Suprapubic skin (tissue), 4 donors: Measurements from ENCODE around the gene CCDC88C. TPM values are rescaled to one million over a fixed set of nuclear protein-coding genes. Genes with fewer than 3 reads are reported as not detected.

Experiments used
- DNase-seq, 2 donors: peaks; one replicate each; pipeline ENCODE4 v3.0.0-alpha.2; 2019; ENCODE audit warnings: low spot score in 2 of 2
- H3K27ac ChIP-seq: fragments of 200-600 bp; sonication (generic); one replicate; pipeline ENCODE4 v1.5.1; 2019
- H3K27me3 ChIP-seq: fragments of 200-600 bp; sonication (generic); one replicate; pipeline ENCODE4 v1.5.1; 2019
- H3K36me3 ChIP-seq: fragments of 200-600 bp; sonication (generic); one replicate; pipeline ENCODE4 v1.5.1; 2019
- H3K4me1 ChIP-seq: fragments of 200-600 bp; sonication (generic); one replicate; pipeline ENCODE4 v1.5.1; 2019
- H3K4me3 ChIP-seq: fragments of 200-600 bp; sonication (generic); one replicate; pipeline ENCODE4 v1.5.1; 2019; ENCODE audit warnings: mild to moderate bottlenecking
- H3K9me3 ChIP-seq: fragments of 200-600 bp; sonication (generic); one replicate; pipeline ENCODE4 v1.5.1; 2019
- CTCF ChIP-seq, 2 donors: fragments of 200-600 bp in 1 of 2; fragments of 450-650 bp in 1 of 2; sonication (generic) in 1 of 2; IDR thresholded peaks; one replicate each; pipeline ENCODE4 v1.5.1; 2016 to 2019; ENCODE audit warnings: antibody characterized with exemption in 2 of 2, mild to moderate bottlenecking in 1 of 2, moderate library complexity in 1 of 2
- EP300 ChIP-seq: sonication (generic); formaldehyde crosslinking; IDR thresholded peaks from one replicate; pipeline ENCODE4 v1.6.1; 2017; ENCODE audit warnings: antibody characterized with exemption
- POLR2A ChIP-seq, 2 donors: fragments of 450-650 bp; IDR thresholded peaks; one replicate each; pipeline ENCODE4 v1.6.1; 2017; ENCODE audit warnings: antibody characterized with exemption in 2 of 2, mild to moderate bottlenecking in 2 of 2, moderate library complexity in 2 of 2
- POLR2AphosphoS5 ChIP-seq, 3 donors: sonication (generic); formaldehyde crosslinking; IDR thresholded peaks; one replicate each; pipeline ENCODE4 v1.6.1; 2017; ENCODE audit warnings: antibody characterized with exemption in 3 of 3
- WGBS: methylation state at CpG from one replicate; pipeline ENCODE4 v1.1.5; 2018; 5-methylcytosine and 5-hydroxymethylcytosine counted together
- total RNA-seq, 4 donors: library from RNA; depleted of rRNA; stranded (reverse); fragments of >200 nt; gene quantifications; one replicate each; pipeline ENCODE4 v1.1.0, GENCODE V29; 2016

Gene CCDC88C
- total RNA-seq, 4 donors from 2014 or later: 16.6 to 25.0 (median 22.8) TPM

- H3K36me3 ChIP-seq: no peaks in the 10 kb centered on the region
- H3K4me3 ChIP-seq: no peak overlapping the region
- TF ChIP-seq POLR2AphosphoS5 (IDR thresholded peaks at IDR 0.05) (no peak), EP300 (no peak)
- H3K9me3 ChIP-seq: no peaks in the 10 kb centered on the region
- DNase-seq: no peak
- WGBS: 84% methylated on average over 7 of the region's 10 CpGs
- no peaks in the 10 kb centered on the region for H3K27me3 ChIP-seq
- peaks cover 16% of the 10 kb centered on the region for H3K4me1 ChIP-seq
- H3K27ac ChIP-seq: no peak overlapping the region
Measured at GRCh38 chr14:91351512-91351862, 66.1 kb downstream of the CCDC88C start.

GRCh38 chr14:91350813-91351511 lies 66.7 kb downstream of the CCDC88C start:
- no peak overlapping the region for H3K4me3 ChIP-seq

DNA sequence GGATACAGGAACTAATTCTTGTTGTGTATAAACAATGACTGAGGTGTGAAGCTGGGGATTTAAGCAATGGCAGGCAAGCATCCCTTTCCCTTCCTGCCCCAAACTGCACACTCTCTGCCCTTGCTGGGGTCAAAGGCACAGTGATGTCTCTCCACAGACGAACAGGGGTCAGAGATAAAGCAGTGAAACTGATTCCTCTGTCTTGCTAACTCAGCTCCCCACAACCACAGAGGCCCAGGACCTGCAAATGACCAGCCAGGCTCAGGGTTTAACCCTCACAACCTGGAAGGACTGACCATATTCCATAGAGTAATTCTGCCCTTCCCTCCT lies 67.2 kb downstream of the CCDC88C start:
- peaks cover 16% of the 10 kb centered on the region for H3K4me1 ChIP-seq
- H3K27ac ChIP-seq: no peak overlapping the region
- H3K9me3 ChIP-seq: no peaks in the 10 kb centered on the region
- DNase-seq: no peak
- no peaks in the 10 kb centered on the region for H3K36me3 ChIP-seq
- H3K27me3 ChIP-seq: no peaks in the 10 kb centered on the region
- H3K4me3 ChIP-seq: no peak overlapping the region
- no peak for TF ChIP-seq POLR2AphosphoS5 (IDR thresholded peaks at IDR 0.05)
- TF ChIP-seq EP300: no peak
- TF ChIP-seq CTCF (IDR thresholded peaks at IDR 0.05): no peak
- TF ChIP-seq POLR2A (IDR thresholded peaks at IDR 0.05): no peak
- 83% methylated on average over 1 of the region's 1 CpG for WGBS

More at GRCh38 chr14:91350813-91351511, 66.7 kb downstream of the CCDC88C start:
- no peak for TF ChIP-seq POLR2A (IDR thresholded peaks at IDR 0.05)
- TF ChIP-seq POLR2AphosphoS5 (IDR thresholded peaks at IDR 0.05): no peak
- no peak for TF ChIP-seq EP300
- no peak for TF ChIP-seq CTCF (IDR thresholded peaks at IDR 0.05)
- Histone ChIP-seq H3K27me3 (no peaks in the 10 kb centered on the region), H3K4me1 (peaks cover 16% of the 10 kb centered on the region), H3K9me3 (no peaks in the 10 kb centered on the region), H3K36me3 (no peaks in the 10 kb centered on the region), H3K27ac (no peak overlapping the region)
- no peak for DNase-seq
- 78% methylated on average over 18 of the region's 18 CpGs for WGBS

- Histone ChIP-seq H3K36me3 (no peaks in the 10 kb centered on the region), H3K4me1 (peaks cover 12% of the 10 kb centered on the region), H3K4me3 (no peak overlapping the region), H3K9me3 (no peaks in the 10 kb centered on the region), H3K27ac (no peak overlapping the region), H3K27me3 (no peaks in the 10 kb centered on the region)
- whole genome bisulfite sequencing: 86% methylated on average over 10 of the region's 10 CpGs
- no peak for TF ChIP-seq EP300
- no peak for TF ChIP-seq POLR2A (IDR thresholded peaks at IDR 0.05)
- TF ChIP-seq POLR2AphosphoS5 (IDR thresholded peaks at IDR 0.05): no peak
- no peak for TF ChIP-seq CTCF (IDR thresholded peaks at IDR 0.05)
- DNase-seq: no peak
Measured at GRCh38 chr14:91349481-91350074, 68.0 kb downstream of the CCDC88C start.

DNA sequence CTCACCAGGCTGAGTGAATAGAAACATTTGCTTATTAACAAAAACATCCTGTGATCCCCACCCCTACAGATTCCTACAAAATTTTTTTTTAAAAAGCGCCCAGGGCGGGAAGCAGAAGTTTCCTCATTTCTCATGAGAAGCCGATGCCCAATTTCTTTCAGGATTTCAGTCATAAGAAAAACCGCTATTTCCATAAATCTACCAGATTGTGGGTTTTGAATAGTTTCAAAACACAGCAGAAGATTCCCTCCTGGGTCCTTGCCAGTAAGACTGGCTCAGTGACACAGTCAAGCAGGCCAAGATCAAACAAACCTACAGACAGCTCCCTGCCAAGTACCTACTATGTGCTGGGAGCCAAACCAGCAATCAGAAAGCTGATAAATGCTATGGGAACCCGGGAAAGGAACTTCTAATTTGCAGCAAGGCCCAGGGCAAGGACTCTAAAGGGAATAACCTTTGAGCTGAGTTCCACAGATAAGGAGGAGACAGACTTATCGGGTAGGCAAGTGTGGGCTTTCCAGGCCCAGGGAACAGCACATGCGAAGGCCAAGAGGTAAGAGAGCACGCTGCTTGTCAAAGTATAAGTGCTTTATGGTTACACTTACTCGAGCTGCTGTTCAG lies 68.7 kb downstream of the CCDC88C start:
- no peaks in the 10 kb centered on the region for H3K36me3 ChIP-seq
- H3K4me1 ChIP-seq: peaks cover 6% of the 10 kb centered on the region
- H3K4me3 ChIP-seq: no peak overlapping the region
- TF ChIP-seq EP300 (no peak), POLR2AphosphoS5 (IDR thresholded peaks at IDR 0.05) (no peak), CTCF (IDR thresholded peaks at IDR 0.05) (no peak), POLR2A (IDR thresholded peaks at IDR 0.05) (no peak)
- WGBS: 56% methylated on average over 9 of the region's 9 CpGs
- no peak overlapping the region for H3K27ac ChIP-seq
- no peaks in the 10 kb centered on the region for H3K27me3 ChIP-seq
- no peaks in the 10 kb centered on the region for H3K9me3 ChIP-seq
- no peak for DNase-seq
